Panc1 (cell line): ENCODE data around the gene SLFN11.

Experiments
- POLR2AphosphoS5 ChIP-seq: IDR thresholded peaks from 2 replicates; pipeline ENCODE4 v1.6.1; 2012; ENCODE audit warnings: mild to moderate bottlenecking, low read depth, low read length, moderate library complexity
- SIN3A ChIP-seq: IDR thresholded peaks from 2 replicates; pipeline ENCODE4 v1.6.1; 2012; ENCODE audit warnings: low read depth, mild to moderate bottlenecking, low read length, moderate library complexity, borderline replicate concordance; ENCODE audit not compliant: insufficient read depth
- TCF7L2 ChIP-seq: IDR thresholded peaks from 2 replicates; pipeline ENCODE4 v1.6.1; 2011; ENCODE audit warnings: mild to moderate bottlenecking, low read depth, low read length, inconsistent platforms
- TF ChIP-seq, protein P1 (sequence below): fragments of 450-650 bp; IDR thresholded peaks from 2 replicates; pipeline ENCODE4 v1.5.1; 2017; ENCODE audit warnings: mild to moderate bottlenecking
- TF ChIP-seq, protein P2 (sequence below), 2 experiments: IDR thresholded peaks; 2 replicates each; pipeline ENCODE4 v1.6.1; 2011 to 2012; ENCODE audit warnings: low read depth in 2 of 2, control low read depth in 1 of 2, low read length in 1 of 2, mild to moderate bottlenecking in 1 of 2, moderate library complexity in 1 of 2; ENCODE audit not compliant: insufficient read depth in 1 of 2

DNA sequence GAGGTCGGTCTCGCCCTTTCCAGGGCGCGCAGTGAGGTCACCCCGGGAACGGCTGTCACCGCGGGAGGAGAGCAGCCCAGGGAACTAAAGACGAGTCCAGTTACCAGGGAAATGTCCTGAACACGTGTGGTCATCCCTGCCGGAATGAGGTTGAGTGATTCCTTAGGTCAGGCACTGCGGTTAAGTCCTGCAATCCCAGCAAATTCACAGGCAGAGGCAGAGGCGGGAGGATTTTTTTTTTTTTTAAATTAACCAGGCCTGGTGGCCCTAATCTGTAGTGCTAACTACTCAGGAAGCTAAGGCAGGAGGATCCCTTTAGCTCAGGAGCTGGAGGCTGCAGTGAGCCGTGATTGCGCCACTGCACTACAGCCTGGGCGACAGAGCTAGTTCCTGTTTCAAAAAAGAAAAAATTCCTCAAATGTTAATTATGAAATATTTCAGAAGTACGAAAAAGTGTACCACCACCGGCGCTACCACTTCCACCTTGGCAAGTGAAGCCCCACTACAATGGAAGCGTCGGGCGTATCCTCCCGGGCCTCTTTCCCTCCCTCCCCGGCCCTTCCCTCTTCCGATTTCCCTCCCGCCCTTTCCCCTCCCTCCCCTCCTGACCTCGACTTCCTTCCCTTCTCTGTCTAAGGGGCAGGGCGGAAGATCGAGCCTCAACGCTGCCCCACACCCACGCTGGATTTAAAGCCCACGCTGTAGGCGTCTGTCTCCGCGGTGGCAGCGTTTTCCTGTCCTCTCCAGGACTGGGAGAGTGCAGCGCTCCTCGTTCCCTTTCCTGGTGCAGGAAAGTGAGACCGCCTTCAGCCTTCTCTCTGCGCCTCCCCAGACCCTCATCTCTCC lies 27.3 kb downstream of the SLFN11 start:
- TF ChIP-seq POLR2AphosphoS5 (no peak), TCF7L2 (no peak), SIN3A (no peak)
- TF ChIP-seq, protein P1, sequence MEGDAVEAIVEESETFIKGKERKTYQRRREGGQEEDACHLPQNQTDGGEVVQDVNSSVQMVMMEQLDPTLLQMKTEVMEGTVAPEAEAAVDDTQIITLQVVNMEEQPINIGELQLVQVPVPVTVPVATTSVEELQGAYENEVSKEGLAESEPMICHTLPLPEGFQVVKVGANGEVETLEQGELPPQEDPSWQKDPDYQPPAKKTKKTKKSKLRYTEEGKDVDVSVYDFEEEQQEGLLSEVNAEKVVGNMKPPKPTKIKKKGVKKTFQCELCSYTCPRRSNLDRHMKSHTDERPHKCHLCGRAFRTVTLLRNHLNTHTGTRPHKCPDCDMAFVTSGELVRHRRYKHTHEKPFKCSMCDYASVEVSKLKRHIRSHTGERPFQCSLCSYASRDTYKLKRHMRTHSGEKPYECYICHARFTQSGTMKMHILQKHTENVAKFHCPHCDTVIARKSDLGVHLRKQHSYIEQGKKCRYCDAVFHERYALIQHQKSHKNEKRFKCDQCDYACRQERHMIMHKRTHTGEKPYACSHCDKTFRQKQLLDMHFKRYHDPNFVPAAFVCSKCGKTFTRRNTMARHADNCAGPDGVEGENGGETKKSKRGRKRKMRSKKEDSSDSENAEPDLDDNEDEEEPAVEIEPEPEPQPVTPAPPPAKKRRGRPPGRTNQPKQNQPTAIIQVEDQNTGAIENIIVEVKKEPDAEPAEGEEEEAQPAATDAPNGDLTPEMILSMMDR, result no peak
- TF ChIP-seq, protein P2, sequence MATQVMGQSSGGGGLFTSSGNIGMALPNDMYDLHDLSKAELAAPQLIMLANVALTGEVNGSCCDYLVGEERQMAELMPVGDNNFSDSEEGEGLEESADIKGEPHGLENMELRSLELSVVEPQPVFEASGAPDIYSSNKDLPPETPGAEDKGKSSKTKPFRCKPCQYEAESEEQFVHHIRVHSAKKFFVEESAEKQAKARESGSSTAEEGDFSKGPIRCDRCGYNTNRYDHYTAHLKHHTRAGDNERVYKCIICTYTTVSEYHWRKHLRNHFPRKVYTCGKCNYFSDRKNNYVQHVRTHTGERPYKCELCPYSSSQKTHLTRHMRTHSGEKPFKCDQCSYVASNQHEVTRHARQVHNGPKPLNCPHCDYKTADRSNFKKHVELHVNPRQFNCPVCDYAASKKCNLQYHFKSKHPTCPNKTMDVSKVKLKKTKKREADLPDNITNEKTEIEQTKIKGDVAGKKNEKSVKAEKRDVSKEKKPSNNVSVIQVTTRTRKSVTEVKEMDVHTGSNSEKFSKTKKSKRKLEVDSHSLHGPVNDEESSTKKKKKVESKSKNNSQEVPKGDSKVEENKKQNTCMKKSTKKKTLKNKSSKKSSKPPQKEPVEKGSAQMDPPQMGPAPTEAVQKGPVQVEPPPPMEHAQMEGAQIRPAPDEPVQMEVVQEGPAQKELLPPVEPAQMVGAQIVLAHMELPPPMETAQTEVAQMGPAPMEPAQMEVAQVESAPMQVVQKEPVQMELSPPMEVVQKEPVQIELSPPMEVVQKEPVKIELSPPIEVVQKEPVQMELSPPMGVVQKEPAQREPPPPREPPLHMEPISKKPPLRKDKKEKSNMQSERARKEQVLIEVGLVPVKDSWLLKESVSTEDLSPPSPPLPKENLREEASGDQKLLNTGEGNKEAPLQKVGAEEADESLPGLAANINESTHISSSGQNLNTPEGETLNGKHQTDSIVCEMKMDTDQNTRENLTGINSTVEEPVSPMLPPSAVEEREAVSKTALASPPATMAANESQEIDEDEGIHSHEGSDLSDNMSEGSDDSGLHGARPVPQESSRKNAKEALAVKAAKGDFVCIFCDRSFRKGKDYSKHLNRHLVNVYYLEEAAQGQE (IDR thresholded peaks at IDR 0.05; ENCODE audit: insufficient read depth in 1 of 2, low read depth in 2 of 2, low read length in 1 of 2), result no peak
